ENCODE data around the gene LIMD2.

The LIMD2 gene

DNA sequence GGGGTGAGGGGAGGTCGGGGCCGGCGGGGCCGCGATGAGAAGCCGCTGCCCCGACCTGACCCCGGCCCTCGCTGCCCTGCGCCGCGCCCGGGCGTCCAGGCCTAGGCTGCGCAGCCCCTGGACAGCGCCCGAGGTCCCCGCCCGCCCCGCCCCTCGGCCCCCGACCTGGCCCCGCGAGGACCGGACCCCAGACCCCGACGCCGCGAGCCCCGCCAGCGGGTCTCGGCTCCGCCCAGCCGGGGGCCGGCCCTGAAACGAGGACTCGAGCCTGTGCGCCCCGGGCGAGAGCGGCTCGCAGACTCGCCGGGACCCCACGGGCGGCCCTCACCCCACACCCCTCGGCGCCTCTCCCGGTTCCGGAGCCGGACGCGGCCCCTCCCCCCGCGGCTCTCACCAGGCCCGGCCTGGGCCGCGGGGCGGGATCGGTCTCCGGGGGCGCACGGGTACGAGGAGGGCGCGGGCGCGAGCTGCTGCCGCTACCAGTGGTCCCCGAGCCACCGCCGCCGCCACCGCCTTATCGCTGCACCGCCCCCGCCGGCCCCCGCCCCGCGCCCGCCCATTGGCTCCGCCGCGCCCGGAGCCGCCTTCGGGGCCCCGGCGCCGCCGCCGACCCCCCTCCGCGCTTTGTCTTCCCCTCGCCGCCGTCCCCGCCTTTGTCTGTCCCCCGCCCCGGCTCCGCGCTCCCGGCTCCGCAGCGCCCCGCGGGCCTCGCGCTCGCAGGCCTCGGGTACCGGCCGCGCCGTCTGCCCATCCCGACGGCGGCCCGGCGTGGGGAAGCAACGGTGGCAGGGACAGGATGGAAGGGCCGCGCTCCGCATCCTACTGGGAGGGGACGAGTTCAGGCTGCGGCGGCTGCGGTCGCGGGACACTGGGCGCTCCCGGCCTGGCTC lies at the start of gene LIMD2:
TSS of gene LIMD2 (minus strand) at position 488 of the 890 bp plus-strand sequence. CDS start 827 bp downstream, outside the sequence.
- Histone ChIP-seq H4K20me1 (ENCODE audit: insufficient read depth, low read length, poor library complexity, severe bottlenecking) (peaks cover 11% of the 10 kb centered on the region), H3K9me2 (replicated peaks; ENCODE audit: low read depth, low read length) (no peaks in the 10 kb centered on the region), H3K4me1 (ENCODE audit: insufficient read depth, low read length, poor library complexity, severe bottlenecking) (peaks cover 34% of the 10 kb centered on the region), H3F3A (ENCODE audit: low read depth) (0 out of 2 replicates have a peak, but pooled peaks cover 9% of the 10 kb centered on the region), H3K9me3 (ENCODE audit: insufficient read depth, low read depth, low read length) (no peaks in the 10 kb centered on the region), H3K79me2 (ENCODE audit: insufficient read depth, low read length) (peaks cover 32% of the 10 kb centered on the region; the same call in 1 of the 2 replicates), H3K9ac (ENCODE audit: low read depth, low read length, poor library complexity, severe bottlenecking) (peak within 1 kb of the TSS; percentile 91), H3K36me3 (ENCODE audit: insufficient read depth, low read length) (peaks cover 4% of the 10 kb centered on the region; the same call in 1 of the 2 replicates), H3K4me2 (ENCODE audit: low read depth, low read length, poor library complexity, severe bottlenecking) (peak within 1 kb of the TSS; percentile 94), H2AFZ (ENCODE audit: low read length) (peak within 1 kb of the TSS; percentile 64), H3K4me3 (ENCODE audit: low read length, poor library complexity, severe bottlenecking) (peak within 1 kb of the TSS; percentile 94), H3K27me3 (ENCODE audit: insufficient read depth, low read length, poor library complexity, severe bottlenecking) (no peaks in the 10 kb centered on the region)
- TF ChIP-seq, protein P1, sequence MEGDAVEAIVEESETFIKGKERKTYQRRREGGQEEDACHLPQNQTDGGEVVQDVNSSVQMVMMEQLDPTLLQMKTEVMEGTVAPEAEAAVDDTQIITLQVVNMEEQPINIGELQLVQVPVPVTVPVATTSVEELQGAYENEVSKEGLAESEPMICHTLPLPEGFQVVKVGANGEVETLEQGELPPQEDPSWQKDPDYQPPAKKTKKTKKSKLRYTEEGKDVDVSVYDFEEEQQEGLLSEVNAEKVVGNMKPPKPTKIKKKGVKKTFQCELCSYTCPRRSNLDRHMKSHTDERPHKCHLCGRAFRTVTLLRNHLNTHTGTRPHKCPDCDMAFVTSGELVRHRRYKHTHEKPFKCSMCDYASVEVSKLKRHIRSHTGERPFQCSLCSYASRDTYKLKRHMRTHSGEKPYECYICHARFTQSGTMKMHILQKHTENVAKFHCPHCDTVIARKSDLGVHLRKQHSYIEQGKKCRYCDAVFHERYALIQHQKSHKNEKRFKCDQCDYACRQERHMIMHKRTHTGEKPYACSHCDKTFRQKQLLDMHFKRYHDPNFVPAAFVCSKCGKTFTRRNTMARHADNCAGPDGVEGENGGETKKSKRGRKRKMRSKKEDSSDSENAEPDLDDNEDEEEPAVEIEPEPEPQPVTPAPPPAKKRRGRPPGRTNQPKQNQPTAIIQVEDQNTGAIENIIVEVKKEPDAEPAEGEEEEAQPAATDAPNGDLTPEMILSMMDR (conservative IDR thresholded peaks at IDR 0.05; ENCODE audit: low read length): no peak
- no peak for TF ChIP-seq EZH2phosphoT487 (IDR thresholded peaks at IDR 0.05; ENCODE audit: borderline replicate concordance)

DNA sequence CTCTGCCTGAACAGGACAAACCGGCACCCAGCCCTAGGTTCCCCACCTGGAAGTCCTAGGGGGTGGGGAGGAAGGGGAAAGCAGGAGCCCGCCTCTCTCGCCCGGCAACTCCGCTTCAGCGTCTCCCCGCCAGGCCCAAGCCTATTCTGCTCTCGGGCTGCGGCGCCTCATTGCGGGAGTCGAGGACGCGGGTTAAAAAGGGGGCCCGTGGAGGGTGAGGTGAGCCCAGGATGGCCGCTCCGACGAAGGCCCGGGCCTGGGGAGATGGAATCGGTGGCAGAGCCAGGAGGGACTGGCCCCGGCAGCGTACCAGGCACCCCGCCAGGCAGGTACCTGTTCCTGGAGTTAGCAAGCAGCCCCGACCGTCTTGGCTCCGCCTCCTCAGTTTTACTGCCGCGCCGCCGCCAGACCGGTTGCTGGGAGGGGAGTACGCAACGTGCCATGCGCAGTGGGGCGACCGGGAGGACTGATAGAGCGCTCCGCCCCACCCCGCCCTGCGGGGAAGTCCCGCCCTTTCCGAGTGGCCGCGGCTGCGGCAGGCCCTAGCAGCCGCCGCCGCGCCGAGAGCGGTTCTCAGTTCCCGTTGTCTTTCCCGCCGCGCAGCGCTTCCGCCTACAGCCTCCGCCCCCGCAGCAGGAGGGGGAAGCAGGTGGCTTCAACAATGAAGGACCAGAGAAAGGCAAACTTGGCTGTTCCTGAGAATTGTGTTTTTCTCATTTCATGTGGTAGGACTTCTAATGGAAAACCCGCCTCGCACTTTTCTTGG lies 41.7 kb upstream of the LIMD2 start, which contains the start of gene STRADA:
TSS of gene STRADA (minus strand) at position 392 of the 766 bp plus-strand sequence. CDS start 13,430 bp downstream, outside the sequence.
- Histone ChIP-seq H3K9me2 (replicated peaks; ENCODE audit: low read depth, low read length) (no peaks in the 10 kb centered on the region), H3K36me3 (ENCODE audit: insufficient read depth, low read length) (peaks cover 11% of the 10 kb centered on the region; the same call in 1 of the 2 replicates), H3K4me2 (ENCODE audit: low read depth, low read length, poor library complexity, severe bottlenecking) (peak within 1 kb of the TSS; percentile 94), H3K9ac (ENCODE audit: low read depth, low read length, poor library complexity, severe bottlenecking) (peak within 1 kb of the TSS; percentile 99), H3K4me1 (ENCODE audit: insufficient read depth, low read length, poor library complexity, severe bottlenecking) (peaks cover 16% of the 10 kb centered on the region), H2AFZ (ENCODE audit: low read length) (peak within 1 kb of the TSS; percentile 92), H3K4me3 (ENCODE audit: low read length, poor library complexity, severe bottlenecking) (peak within 1 kb of the TSS; percentile 97), H4K20me1 (ENCODE audit: insufficient read depth, low read length, poor library complexity, severe bottlenecking) (no peaks in the 10 kb centered on the region), H3K79me2 (ENCODE audit: insufficient read depth, low read length) (peaks cover 19% of the 10 kb centered on the region), H3K9me3 (ENCODE audit: insufficient read depth, low read depth, low read length) (no peaks in the 10 kb centered on the region), H3F3A (ENCODE audit: low read depth) (peaks cover 10% of the 10 kb centered on the region), H3K27me3 (ENCODE audit: insufficient read depth, low read length, poor library complexity, severe bottlenecking) (no peaks in the 10 kb centered on the region)
- TF ChIP-seq, protein P1 (conservative IDR thresholded peaks at IDR 0.05; ENCODE audit: low read length): no peak
- TF ChIP-seq EZH2phosphoT487 (IDR thresholded peaks at IDR 0.05; ENCODE audit: borderline replicate concordance): no peak

DNA sequence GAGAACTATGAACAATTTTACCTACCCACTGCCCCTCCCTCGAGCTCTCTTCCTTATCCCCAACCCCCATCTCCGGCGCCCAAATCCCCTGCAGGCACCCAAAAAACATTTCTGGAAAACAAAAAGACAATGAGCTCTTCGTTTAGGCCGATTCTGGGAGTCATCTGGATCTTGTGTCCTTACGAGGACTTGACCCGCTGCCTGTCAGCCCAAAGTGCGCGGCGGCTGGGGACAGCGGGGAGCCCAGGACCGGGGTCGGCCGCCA lies 41.1 kb upstream of the LIMD2 start:
- no peaks in the 10 kb centered on the region for H4K20me1 ChIP-seq (ENCODE audit: insufficient read depth, low read length, poor library complexity, severe bottlenecking)
- peak overlapping the region; percentile 91 for H3K4me2 ChIP-seq (ENCODE audit: low read depth, low read length, poor library complexity, severe bottlenecking)
- peak overlapping the region; percentile 99 for H3K9ac ChIP-seq (ENCODE audit: low read depth, low read length, poor library complexity, severe bottlenecking)
- no peaks in the 10 kb centered on the region for H3K9me2 ChIP-seq (replicated peaks; ENCODE audit: low read depth, low read length)
- no peaks in the 10 kb centered on the region for H3K9me3 ChIP-seq (ENCODE audit: insufficient read depth, low read depth, low read length)
- H3K4me3 ChIP-seq (ENCODE audit: low read length, poor library complexity, severe bottlenecking): peak overlapping the region; percentile 97
- peak overlapping the region; percentile 90 for H2AFZ ChIP-seq (ENCODE audit: low read length)
- TF ChIP-seq, protein P1 (conservative IDR thresholded peaks at IDR 0.05; ENCODE audit: low read length): no peak
- no peak for TF ChIP-seq EZH2phosphoT487 (IDR thresholded peaks at IDR 0.05; ENCODE audit: borderline replicate concordance)
- H3K79me2 ChIP-seq (ENCODE audit: insufficient read depth, low read length): peaks cover 19% of the 10 kb centered on the region
- peaks cover 10% of the 10 kb centered on the region for H3F3A ChIP-seq (ENCODE audit: low read depth)
- peaks cover 7% of the 10 kb centered on the region; the same call in 1 of the 2 replicates for H3K36me3 ChIP-seq (ENCODE audit: insufficient read depth, low read length)
- peaks cover 16% of the 10 kb centered on the region for H3K4me1 ChIP-seq (ENCODE audit: insufficient read depth, low read length, poor library complexity, severe bottlenecking)
- no peaks in the 10 kb centered on the region for H3K27me3 ChIP-seq (ENCODE audit: insufficient read depth, low read length, poor library complexity, severe bottlenecking)

All from Loucy (cell line).